ENCODE data around the gene ENTPD8.
"Not testable (repeated sequence)": the region's sequence is repeated elsewhere in the genome, so short reads cannot be mapped to it uniquely, and the experiment has no call there.

The ENTPD8 gene

GRCh38 chr9:137411645-137412380 lies 29.3 kb downstream of the ENTPD8 start:
- peak in 1 of 2 donors; percentile 18 for DNase-seq (ENCODE audit: low read depth in 2 of 2)

GRCh38 chr9:137411260-137411644 lies 29.9 kb downstream of the ENTPD8 start:
- no peak for DNase-seq (ENCODE audit: low read depth in 2 of 2)

DNA sequence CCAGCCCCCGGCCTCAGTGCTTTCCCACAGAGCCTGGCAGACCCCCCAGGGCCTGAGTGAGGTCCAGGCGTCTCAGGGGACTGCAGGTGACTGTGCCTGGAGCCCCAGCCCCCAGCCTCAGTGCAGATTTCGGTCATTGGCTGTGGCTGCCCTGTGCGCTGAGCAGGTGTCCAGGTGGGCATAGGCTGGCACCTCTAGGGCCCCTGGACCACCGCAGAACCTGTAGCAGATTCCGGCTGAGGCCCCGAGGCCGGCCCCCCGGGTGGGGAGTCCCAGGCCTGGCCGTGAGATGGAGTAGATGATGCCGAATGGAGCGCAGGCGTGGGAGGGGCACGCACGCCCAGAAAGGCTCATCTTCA lies 30.3 kb downstream of the ENTPD8 start:
- DNase-seq (ENCODE audit: low read depth in 2 of 2): no peak

- DNase-seq (ENCODE audit: low read depth in 2 of 2): not testable (repeated sequence)
Observed at GRCh38 chr9:137410236-137410890, 30.8 kb downstream of the ENTPD8 start.

DNA sequence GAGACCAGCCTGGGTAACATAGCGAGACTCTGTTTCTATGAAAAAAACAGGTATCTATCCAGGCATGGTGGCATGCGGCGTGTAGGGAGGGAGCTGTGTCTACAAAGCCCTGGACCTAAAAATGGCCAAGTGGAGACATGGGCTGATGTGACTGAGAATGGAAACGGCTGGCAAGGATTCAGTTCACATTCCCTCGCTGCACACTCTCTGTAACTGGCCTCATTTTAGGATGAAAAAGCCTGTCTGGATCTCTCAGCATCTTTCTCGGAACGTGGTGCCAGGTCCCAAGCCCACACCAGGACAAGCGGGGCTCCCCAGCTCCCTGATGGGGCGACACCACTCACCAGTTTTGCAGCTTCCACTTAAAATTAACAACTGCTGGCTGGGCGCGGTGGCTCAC lies 31.6 kb downstream of the ENTPD8 start:
- DNase-seq (ENCODE audit: low read depth in 2 of 2): no peak

DNA sequence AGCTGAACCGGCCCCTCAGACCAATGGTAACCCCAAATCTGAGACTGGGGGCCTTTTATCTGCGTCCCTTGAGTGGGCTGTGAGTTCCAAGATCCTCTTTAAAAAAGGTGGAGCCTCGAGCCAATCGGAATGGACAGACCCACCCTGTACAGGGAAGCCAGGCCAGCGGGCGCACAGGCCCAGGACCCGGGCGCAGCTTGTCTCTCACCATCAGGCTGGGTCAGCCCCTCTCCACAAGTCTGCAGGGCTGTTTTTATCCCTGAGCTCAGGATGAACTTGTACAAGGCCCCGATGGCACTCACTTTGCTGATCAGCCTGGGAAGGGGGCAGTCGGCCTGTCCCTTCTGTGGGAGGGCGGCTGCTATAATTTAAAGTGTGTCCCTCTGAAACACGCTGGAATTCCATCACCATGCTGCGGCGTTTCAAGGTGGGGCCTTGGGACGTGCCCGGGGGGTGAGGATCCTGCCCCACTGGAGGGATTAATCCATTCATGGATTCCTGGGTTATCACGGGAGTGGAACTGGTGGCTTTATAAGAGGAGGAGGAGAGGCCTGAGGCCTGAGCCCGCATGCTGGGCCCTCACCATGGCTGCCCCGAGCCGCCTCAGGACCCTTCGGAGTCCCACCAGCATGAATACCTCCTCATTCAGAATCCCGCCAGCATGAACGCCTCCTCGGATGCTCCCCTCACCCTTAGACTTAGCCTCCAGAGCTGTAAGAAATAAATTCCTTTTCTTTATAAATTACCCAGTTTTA lies 32.3 kb downstream of the ENTPD8 start:
- DNase-seq (ENCODE audit: low read depth in 2 of 2): no peak

DNA sequence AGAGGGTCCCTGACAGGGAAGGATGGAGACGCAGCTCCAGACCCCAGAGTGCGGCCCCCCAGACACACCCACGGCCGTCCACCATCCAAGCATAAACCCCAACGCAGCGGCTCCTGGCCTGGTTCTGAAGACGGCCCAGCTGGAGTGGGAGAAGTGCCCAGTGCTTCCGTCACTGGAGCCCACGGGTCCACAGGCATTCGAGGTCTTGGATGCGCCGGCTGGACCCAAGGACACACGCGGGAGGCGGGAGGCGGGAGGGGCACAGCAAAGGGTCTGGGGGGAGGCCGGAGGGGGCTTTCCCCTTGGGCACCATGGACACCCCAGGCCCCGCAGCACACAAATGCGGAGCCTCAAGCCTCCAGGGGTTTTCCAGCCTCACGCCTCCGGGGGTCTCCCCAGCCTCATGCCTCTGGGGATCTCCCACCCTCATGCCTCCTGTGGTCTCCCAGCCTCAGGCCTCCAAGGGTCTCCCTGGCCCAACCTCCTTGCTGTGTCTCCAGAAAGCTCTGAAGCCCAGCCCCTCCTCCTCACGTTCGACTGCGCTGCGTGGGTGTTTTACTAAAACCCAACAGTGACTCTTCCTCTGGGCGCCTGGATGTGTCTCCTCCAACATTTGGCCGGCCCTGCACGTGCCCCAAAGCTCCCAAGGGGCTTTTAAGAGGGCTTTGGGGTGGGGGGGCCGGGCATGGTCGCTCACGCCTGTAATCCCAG lies 33.4 kb downstream of the ENTPD8 start:
- DNase-seq (ENCODE audit: low read depth in 2 of 2): no peak

GRCh38 chr9:137406876-137407589 lies 34.1 kb downstream of the ENTPD8 start:
- peak; percentile 23 to 37 for DNase-seq (ENCODE audit: low read depth in 2 of 2)

- DNase-seq (ENCODE audit: low read depth in 2 of 2): no peak
Observed at GRCh38 chr9:137406085-137406760, 34.9 kb downstream of the ENTPD8 start.

- no peak for DNase-seq (ENCODE audit: low read depth in 2 of 2)
Observed at GRCh38 chr9:137405677-137406081, 35.5 kb downstream of the ENTPD8 start.

DNA sequence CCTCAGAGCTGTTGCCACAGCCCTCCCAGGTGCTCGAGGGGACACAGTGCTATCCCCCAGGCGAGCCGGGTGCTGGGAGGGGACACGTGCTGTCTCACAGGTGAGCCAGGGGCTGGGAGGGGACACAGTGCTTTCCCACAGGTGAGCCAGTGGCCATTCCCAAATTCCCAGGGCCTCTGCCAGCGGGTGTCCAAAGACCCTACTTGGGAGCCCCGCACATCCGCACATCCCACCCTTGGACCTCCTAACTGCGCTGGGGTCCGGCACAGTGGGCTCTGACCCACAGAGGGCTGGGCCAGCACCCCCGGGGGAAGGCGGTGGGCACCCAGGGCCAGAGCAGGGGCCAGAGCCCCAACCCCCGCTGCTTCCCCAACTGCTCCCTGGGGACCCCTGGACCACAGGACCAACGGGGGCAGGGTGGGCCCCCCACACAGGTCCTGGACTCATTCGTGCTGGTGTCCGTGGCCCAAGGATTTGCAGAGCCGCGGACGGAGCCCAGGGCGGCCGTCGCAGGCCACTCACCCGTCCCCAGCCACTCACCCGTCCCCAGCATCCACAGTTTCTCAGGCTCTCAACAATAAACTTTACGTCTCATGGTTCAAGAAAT lies 36.1 kb downstream of the ENTPD8 start:
- DNase-seq (ENCODE audit: low read depth in 2 of 2): no peak

GRCh38 chr9:137403269-137403668 lies 37.9 kb downstream of the ENTPD8 start:
- no peak for DNase-seq (ENCODE audit: low read depth in 2 of 2)

DNA sequence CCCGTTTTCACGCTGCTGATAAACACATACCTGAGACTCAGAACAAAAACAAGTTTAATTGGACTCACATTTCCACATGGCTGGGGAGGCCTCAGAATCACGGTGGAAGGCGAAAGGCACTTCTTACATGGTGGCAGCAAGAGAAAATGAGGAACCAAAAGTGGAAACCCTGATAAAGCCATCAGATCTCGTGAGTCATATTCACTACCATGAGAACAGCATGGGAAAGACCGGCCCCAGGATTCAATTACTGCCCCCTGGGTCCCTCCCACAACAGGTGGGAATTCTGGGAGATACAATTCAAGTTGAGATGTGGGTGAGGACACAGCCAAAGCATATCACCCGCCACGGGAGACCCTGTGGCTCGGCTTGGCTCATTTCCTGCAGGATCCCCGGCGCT lies 38.4 kb downstream of the ENTPD8 start:
- DNase-seq (ENCODE audit: low read depth in 2 of 2): no peak

DNA sequence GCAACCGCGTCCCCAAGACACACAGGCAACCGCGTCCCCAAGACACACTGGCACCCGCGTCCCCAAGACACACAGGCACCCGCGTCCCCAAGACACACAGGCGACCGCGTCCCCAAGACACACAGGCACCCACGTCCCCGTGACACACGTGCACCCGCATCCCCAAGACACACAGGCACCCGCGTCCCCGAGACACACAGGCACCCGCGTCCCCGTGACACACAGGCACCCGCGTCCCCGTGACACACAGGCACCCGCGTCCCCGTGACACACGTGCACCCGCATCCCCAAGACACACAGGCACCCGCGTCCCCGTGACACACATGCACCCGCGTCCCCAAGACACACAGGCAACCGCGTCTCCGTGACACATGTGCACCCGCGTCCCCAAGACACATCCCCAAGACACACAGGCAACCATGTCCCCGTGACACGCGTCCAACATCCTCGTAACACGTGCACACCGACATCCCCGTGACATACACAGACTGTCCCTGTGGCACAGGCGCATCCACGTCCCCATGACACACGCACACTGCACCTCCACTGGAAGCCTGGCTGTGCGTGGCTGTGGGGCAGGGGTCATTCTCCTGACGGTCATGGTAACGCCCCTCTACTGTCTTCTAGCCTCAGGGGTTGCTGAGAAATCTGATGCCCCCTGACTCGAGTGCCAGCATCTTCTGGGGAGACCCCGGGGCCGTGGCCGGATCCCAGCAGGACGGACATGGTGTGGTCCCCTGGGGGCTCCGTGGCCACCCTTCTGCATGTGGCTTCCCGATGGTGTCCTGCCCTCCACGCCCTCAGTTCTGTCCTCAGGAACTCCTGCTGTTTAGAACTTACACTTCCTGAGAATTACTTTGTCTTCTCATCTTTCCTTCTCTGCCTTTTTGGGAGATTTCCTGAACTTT lies 42.3 kb downstream of the ENTPD8 start:
- DNase-seq (ENCODE audit: low read depth in 2 of 2): no peak

DNA sequence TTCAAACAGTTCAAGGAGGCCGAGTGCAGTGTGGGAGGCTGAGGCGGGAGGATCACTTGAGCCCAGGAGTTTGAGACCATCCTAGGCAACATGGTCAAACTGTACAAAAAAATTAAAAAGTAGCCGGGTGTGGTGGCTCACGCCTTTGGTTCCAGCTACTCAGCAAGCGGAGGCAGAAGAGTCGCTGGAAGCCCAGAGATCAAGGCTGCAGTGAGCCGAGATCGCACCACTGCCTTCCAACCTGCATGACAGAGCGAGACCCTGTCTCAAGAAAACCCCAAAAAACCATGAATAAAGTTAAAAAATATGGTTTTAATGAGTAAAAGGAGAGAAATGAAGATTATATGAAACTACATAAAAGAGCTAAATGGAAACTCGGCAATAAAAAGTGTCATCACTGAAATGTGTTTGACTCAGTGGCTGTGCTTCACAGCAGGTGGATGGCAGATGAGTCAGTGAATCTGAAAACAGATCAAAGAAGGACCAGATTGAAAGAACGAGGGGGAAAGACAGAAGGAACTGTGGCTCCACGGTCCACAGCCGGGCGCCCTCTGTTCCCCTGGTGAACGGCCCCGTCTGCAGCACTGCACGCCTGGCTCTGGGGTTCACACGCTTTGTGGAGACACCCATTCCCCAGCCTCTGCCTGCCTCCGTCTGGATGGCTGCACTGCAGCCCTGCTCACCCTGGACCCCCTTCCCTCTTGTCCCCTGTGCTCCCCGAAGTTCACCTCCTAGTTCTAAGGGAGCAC lies 43.3 kb downstream of the ENTPD8 start:
- DNase-seq (ENCODE audit: low read depth in 2 of 2): no peak

DNA sequence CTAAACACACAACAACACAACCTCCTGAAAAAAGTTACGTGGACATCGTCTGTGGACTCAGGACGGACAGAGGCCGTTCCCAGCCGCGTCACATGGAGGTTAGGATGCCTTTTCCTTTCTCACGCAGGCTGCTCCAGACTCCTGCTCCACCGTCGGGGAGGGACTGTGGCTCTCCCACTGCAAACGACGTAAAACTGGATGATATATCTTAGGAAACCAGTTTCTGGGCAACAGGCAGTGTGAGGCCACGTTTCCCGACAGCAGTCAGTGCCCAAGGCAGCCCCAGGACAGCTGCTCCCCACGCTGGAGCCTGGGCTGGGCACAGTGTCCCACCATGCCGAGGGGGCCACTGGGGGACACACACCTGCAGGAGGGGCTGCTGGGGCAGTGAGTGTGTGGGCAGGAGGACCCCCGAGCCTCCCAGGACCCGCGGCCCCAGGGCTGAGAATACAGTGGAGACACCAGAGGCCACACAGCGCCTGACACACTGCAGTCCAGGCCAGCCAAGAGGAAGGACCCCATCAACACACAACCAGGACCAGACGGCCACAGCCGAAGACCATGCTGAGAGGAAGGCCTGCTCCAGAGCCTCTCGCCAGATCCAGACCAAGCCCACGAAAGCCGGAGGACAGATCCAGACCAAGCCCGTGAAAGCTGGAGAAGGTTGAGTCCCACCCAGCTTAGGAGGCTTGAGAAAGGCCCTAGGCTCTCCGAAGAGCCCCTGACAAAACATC lies 44.4 kb downstream of the ENTPD8 start:
- DNase-seq (ENCODE audit: low read depth in 2 of 2): no peak

GRCh38 chr9:137396227-137396626 lies 44.9 kb downstream of the ENTPD8 start:
- DNase-seq (ENCODE audit: low read depth in 2 of 2): no peak

DNA sequence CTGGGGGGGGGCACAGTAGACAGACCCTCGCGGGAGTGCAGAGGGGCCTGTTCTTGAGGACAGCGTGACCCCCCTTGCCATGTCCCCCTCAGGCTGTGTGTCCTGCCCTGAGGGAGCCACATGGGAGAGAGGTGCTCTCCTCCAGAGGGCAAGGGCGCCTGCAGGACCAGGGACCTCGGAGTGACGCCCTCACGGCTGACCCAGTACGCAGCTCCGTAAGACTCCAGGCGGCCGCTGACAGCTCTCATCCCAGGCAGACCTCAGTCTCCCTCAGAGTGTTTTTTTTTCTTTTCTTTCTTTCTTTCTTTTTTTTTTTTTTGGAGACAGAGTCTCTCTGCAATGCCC lies 45.5 kb downstream of the ENTPD8 start:
- DNase-seq (ENCODE audit: low read depth in 2 of 2): no peak

Measured in stimulated activated CD8-positive, alpha-beta memory T cell treated with anti-CD3 and anti-CD28 coated beads, Interleukin-7, amount 100 ng/mL, for 1 hour (primary cell).